Activated CD4-positive, alpha-beta T cell treated with anti-CD3 and anti-CD28 coated beads, Interleukin-2, amount 50 U/mL, for 48 hours (primary cell): ENCODE results near the gene IL1R2.

ENCODE experiments used
- DNase-seq, 2 experiments: peaks; one replicate each; pipeline ENCODE4 v3.0.0-alpha.2; 2020

The IL1R2 gene

GRCh38 chr2:102024410-102024809 is 32.6 kb downstream of the IL1R2 start:
- no peak for DNase-seq

- no peak for DNase-seq
These were observed 33.3 kb downstream of the IL1R2 start for GRCh38 chr2:102025016-102025501.

GRCh38 chr2:102025583-102026267 is 34.0 kb downstream of the IL1R2 start:
- DNase-seq, result no peak

- DNase-seq, result no peak
These were observed 35.5 kb downstream of the IL1R2 start for GRCh38 chr2:102027036-102027980.

- no peak for DNase-seq
These were observed 36.7 kb downstream of the IL1R2 start for GRCh38 chr2:102028470-102028869.

GRCh38 chr2:102029405-102029804 is 37.6 kb downstream of the IL1R2 start:
- no peak for DNase-seq

- DNase-seq, result no peak
These were observed 38.2 kb downstream of the IL1R2 start for GRCh38 chr2:102029952-102030351.

- DNase-seq, result no peak
These were observed 38.7 kb downstream of the IL1R2 start for GRCh38 chr2:102030502-102030854.

- no peak for DNase-seq
These were observed 39.2 kb downstream of the IL1R2 start for GRCh38 chr2:102030855-102031527.

GRCh38 chr2:102032368-102033030 is 40.7 kb downstream of the IL1R2 start:
- DNase-seq, result no peak

- DNase-seq, result peak; percentile 38 to 53
These were observed 41.4 kb downstream of the IL1R2 start for GRCh38 chr2:102033031-102033749.

GRCh38 chr2:102033750-102034682 is 42.3 kb downstream of the IL1R2 start:
- no peak for DNase-seq

- no peak for DNase-seq
These were observed 43.2 kb downstream of the IL1R2 start for GRCh38 chr2:102034683-102035548.

- DNase-seq, result no peak
These were observed 45.9 kb downstream of the IL1R2 start for GRCh38 chr2:102037681-102038080.

GRCh38 chr2:102040229-102040628 is 48.5 kb downstream of the IL1R2 start:
- DNase-seq, result no peak

- no peak for DNase-seq
These were observed 49.6 kb downstream of the IL1R2 start for GRCh38 chr2:102041351-102041750.

- DNase-seq, result no peak
These were observed 50.7 kb downstream of the IL1R2 start for GRCh38 chr2:102042196-102043081.

- no peak for DNase-seq
These were observed 51.8 kb downstream of the IL1R2 start for GRCh38 chr2:102043560-102043959.
